GM06990 (cell line): ENCODE data around the gene RPL26.

Experiments used
- DNase-seq: peaks from one replicate; pipeline ENCODE4 v3.0.0-alpha.2; 2011; ENCODE audit not compliant: insufficient read length; ENCODE audit errors: extremely low read depth
- H3K27me3 ChIP-seq: replicated peaks from 2 replicates; pipeline ENCODE4 v1.6.0; 2011; ENCODE audit warnings: low read length; ENCODE audit not compliant: control insufficient read depth, insufficient read depth
- H3K36me3 ChIP-seq: 2 replicates; pipeline ENCODE4 v1.5.1; 2011; ENCODE audit warnings: low read length; ENCODE audit not compliant: control insufficient read depth, insufficient read depth
- H3K4me3 ChIP-seq: replicated peaks from 2 replicates; pipeline ENCODE4 v1.5.1; 2011; ENCODE audit warnings: low read depth, mild to moderate bottlenecking, control low read depth, low read length
- CTCF ChIP-seq: IDR thresholded peaks from 2 replicates; pipeline ENCODE4 v1.5.1; 2011; ENCODE audit warnings: low read length, control low read depth, mild to moderate bottlenecking, inconsistent platforms; ENCODE audit not compliant: insufficient read depth, poor library complexity, severe bottlenecking

RPL26 gene

GRCh38 chr17:8360751-8361150 lies 22.2 kb downstream of the RPL26 start:
- no peaks in the 10 kb centered on the region for H3K36me3 ChIP-seq
- DNase-seq = no peak
- no peaks in the 10 kb centered on the region for H3K27me3 ChIP-seq
- H3K4me3 ChIP-seq = no peak overlapping the region
- TF ChIP-seq CTCF = no peak

- no peaks in the 10 kb centered on the region for H3K36me3 ChIP-seq
- no peak for TF ChIP-seq CTCF
- no peak overlapping the region for H3K4me3 ChIP-seq
- DNase-seq = no peak
- no peaks in the 10 kb centered on the region for H3K27me3 ChIP-seq
Observed at GRCh38 chr17:8360260-8360659, 22.7 kb downstream of the RPL26 start.

GRCh38 chr17:8359769-8360168 lies 23.2 kb downstream of the RPL26 start:
- Histone ChIP-seq H3K27me3 (no peaks in the 10 kb centered on the region), H3K4me3 (no peak overlapping the region), H3K36me3 (no peaks in the 10 kb centered on the region)
- DNase-seq = no peak
- TF ChIP-seq CTCF = no peak

- no peak for DNase-seq
- TF ChIP-seq CTCF = no peak
- Histone ChIP-seq H3K27me3 (no peaks in the 10 kb centered on the region), H3K36me3 (no peaks in the 10 kb centered on the region), H3K4me3 (no peak overlapping the region)
Observed at GRCh38 chr17:8357910-8358309, 25.1 kb downstream of the RPL26 start.

- no peak for DNase-seq
- H3K4me3 ChIP-seq = no peak overlapping the region
- no peak for TF ChIP-seq CTCF
- no peaks in the 10 kb centered on the region for H3K36me3 ChIP-seq
- no peaks in the 10 kb centered on the region for H3K27me3 ChIP-seq
Observed at GRCh38 chr17:8354236-8354635, 28.8 kb downstream of the RPL26 start.

GRCh38 chr17:8353736-8354135 lies 29.3 kb downstream of the RPL26 start:
- H3K27me3 ChIP-seq = no peaks in the 10 kb centered on the region
- H3K4me3 ChIP-seq = no peak overlapping the region
- H3K36me3 ChIP-seq = no peaks in the 10 kb centered on the region
- no peak for TF ChIP-seq CTCF
- DNase-seq = no peak
